GM12892 (cell line): ENCODE results near the gene POLR1C.

Experiments
- POLR2A ChIP-seq: IDR thresholded peaks from 2 replicates; pipeline ENCODE4 v1.6.1; 2011; ENCODE audit warnings: low read depth, low read length, control low read depth
- POLR2AphosphoS5 ChIP-seq: IDR thresholded peaks from 2 replicates; pipeline ENCODE4 v1.6.1; 2011; ENCODE audit warnings: low read depth, low read length, control low read depth

DNA sequence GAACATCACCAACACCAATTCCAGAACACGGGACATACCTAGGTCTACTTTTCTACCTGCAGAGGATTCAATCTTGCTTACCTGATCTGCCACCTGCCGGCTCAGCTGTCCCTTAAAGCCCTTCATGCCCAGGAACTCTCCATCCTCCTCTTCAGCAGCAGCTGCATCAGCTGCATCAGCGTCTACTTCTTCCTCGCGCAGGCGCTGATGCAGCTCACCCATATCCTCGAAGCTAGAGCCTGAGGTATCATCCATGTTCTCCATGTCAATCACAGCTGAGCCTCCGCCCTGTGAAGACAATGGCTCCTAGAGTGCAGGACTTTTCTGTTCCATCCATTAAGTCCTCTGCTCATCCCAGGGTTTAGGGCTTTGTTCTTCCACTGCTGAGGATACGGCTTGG, 1.1 kb upstream of the POLR1C start:
- no peak for TF ChIP-seq POLR2AphosphoS5
- no peak for TF ChIP-seq POLR2A
